Measurements from ENCODE around the gene BICRA. TPM values are rescaled to one million over a fixed set of nuclear protein-coding genes. Genes with fewer than 3 reads are reported as not detected.

BICRA gene
- total and polyA plus RNA-seq, 9 of the 15 experiments (the other 6 are each of a cell fraction or from before 2014, with no cell fraction given) = 0.01 to 8.8 (median 1.2) TPM

- Histone ChIP-seq H3K9ac (ENCODE audit: insufficient read depth in 1 of 2, low read depth in 2 of 2, low read length in 2 of 2) (no peak overlapping the region), H3K36me3 (ENCODE audit: control insufficient read depth, insufficient read depth, low read length) (peaks cover 9% of the 10 kb centered on the region; the same call in 2 of the 3 replicates), H3K79me2 (ENCODE audit: control insufficient read depth, insufficient read depth, low read length) (peaks cover 17% of the 10 kb centered on the region), H4K20me1 (replicated peaks; ENCODE audit: control insufficient read depth, insufficient read depth, low read length) (peaks cover 6% of the 10 kb centered on the region; the same call in 1 of the 2 replicates), H2AFZ (ENCODE audit: low read depth, low read length) (no peak overlapping the region), H3K27ac (ENCODE audit: extremely low read depth, low read depth, low read length) (no peak overlapping the region), H3K27me3 (ENCODE audit: control insufficient read depth in 2 of 2, insufficient read depth in 2 of 2, low read length in 2 of 2) (no peaks in the 10 kb centered on the region), H3K4me3 (no peak overlapping the region), H3K9me1 (ENCODE audit: control insufficient read depth, insufficient read depth, low read length) (no peaks in the 10 kb centered on the region), H3K4me2 (ENCODE audit: insufficient read depth, low read length) (no peak overlapping the region), H3K9me3 (replicated peaks; ENCODE audit: control insufficient read depth, insufficient read depth, low read depth, low read length) (no peaks in the 10 kb centered on the region), H3K4me1 (replicated peaks in 1 of 2; ENCODE audit: control insufficient read depth in 2 of 2, insufficient read depth in 2 of 2, low read length in 2 of 2) (peaks cover 9 to 13% of the 10 kb centered on the region in 2 experiments; a peak in 4 of 5 replicates)
- POLR2A ChIA-PET = interaction anchor here (0.5 kb wide), 1 partner anchor 432 kb away, joined by 3 read pairs; no protein-coding TSS in a partner anchor
- DNase-seq (ENCODE audit: extremely low read depth in 1 of 4, low spot score in 3 of 4) (no peak), FAIRE-seq (no peak), ATAC-seq (no peak)
- CTCF ChIA-PET (ENCODE audit: low intra/inter-chr PET ratio) = no interaction called here
- WGBS (ENCODE audit: insufficient coverage, low coverage, missing lambda C conversion rate) = 75% methylated on average over 5 of the region's 5 CpGs
- intact Hi-C loops (cut with micrococcal nuclease) (no loop called here), in situ Hi-C loops (cut with MboI) (no loop called here)
- TF ChIP-seq ZNF780A (CRISPR knock-in tag; IDR thresholded peaks at IDR 0.05) (no peak), GTF2F1 (IDR thresholded peaks at IDR 0.05; ENCODE audit: low read depth, low read length) (no peak), ZNF785 (CRISPR knock-in tag; IDR thresholded peaks at IDR 0.05) (no peak), ZNF23 (CRISPR knock-in tag; IDR thresholded peaks at IDR 0.05) (no peak), NFIC (IDR thresholded peaks at IDR 0.05) (no peak), SMAD1 (IDR thresholded peaks at IDR 0.05; ENCODE audit: low read depth, low read length, partially characterized antibody) (no peak), PHF8 (IDR thresholded peaks at IDR 0.05; ENCODE audit: borderline replicate concordance, low read length) (no peak), CC2D1A (IDR thresholded peaks at IDR 0.05) (no peak), FOXJ3 (CRISPR knock-in tag; IDR thresholded peaks at IDR 0.05) (no peak), NFYB (IDR thresholded peaks at IDR 0.05; ENCODE audit: extremely low read depth, insufficient read length) (no peak), POLR2G (IDR thresholded peaks at IDR 0.05; ENCODE audit: low read depth, low read length) (no peak), ELF2 (CRISPR knock-in tag; IDR thresholded peaks at IDR 0.05) (no peak), MEF2A (IDR thresholded peaks at IDR 0.05; ENCODE audit: control insufficient read depth, low read depth, low read length) (no peak), ZC3H4 (CRISPR knock-in tag; IDR thresholded peaks at IDR 0.05; ENCODE audit: borderline replicate concordance) (no peak), GTF2E2 (tag; IDR thresholded peaks at IDR 0.05) (no peak)
- TF ChIP-seq, protein P1, sequence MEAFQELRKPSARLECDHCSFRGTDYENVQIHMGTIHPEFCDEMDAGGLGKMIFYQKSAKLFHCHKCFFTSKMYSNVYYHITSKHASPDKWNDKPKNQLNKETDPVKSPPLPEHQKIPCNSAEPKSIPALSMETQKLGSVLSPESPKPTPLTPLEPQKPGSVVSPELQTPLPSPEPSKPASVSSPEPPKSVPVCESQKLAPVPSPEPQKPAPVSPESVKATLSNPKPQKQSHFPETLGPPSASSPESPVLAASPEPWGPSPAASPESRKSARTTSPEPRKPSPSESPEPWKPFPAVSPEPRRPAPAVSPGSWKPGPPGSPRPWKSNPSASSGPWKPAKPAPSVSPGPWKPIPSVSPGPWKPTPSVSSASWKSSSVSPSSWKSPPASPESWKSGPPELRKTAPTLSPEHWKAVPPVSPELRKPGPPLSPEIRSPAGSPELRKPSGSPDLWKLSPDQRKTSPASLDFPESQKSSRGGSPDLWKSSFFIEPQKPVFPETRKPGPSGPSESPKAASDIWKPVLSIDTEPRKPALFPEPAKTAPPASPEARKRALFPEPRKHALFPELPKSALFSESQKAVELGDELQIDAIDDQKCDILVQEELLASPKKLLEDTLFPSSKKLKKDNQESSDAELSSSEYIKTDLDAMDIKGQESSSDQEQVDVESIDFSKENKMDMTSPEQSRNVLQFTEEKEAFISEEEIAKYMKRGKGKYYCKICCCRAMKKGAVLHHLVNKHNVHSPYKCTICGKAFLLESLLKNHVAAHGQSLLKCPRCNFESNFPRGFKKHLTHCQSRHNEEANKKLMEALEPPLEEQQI (IDR thresholded peaks at IDR 0.05) = no peak
- TF ChIP-seq, protein P2, sequence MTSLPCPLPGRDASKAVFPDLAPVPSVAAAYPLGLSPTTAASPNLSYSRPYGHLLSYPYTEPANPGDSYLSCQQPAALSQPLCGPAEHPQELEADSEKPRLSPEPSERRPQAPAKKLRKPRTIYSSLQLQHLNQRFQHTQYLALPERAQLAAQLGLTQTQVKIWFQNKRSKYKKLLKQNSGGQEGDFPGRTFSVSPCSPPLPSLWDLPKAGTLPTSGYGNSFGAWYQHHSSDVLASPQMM (CRISPR knock-in tag; IDR thresholded peaks at IDR 0.05) = no peak
- no TSS peak for BruUV-seq (replicated peaks)
Measured at GRCh38 chr19:47643281-47643680, 34.3 kb downstream of the BICRA start.

Measured in K562 (cell line).